ENCODE measurements around the gene SMIM1.
"Not testable (repeated sequence)": the region's sequence is repeated elsewhere in the genome, so short reads cannot be mapped to it uniquely, and the experiment has no call there.

The SMIM1 gene

GRCh38 chr1:3738943-3739342 is 33.6 kb upstream of the SMIM1 start:
- DNase-seq = no peak

GRCh38 chr1:3740042-3740441 is 32.5 kb upstream of the SMIM1 start:
- no peak for DNase-seq

- DNase-seq = no peak
These were observed 31.8 kb upstream of the SMIM1 start for GRCh38 chr1:3740752-3741151.

GRCh38 chr1:3741566-3742438 is 30.7 kb upstream of the SMIM1 start:
- no peak for DNase-seq

- no peak for DNase-seq
These were observed 29.9 kb upstream of the SMIM1 start for GRCh38 chr1:3742439-3743298.

- DNase-seq = no peak
These were observed 29.1 kb upstream of the SMIM1 start for GRCh38 chr1:3743421-3743820.

DNA sequence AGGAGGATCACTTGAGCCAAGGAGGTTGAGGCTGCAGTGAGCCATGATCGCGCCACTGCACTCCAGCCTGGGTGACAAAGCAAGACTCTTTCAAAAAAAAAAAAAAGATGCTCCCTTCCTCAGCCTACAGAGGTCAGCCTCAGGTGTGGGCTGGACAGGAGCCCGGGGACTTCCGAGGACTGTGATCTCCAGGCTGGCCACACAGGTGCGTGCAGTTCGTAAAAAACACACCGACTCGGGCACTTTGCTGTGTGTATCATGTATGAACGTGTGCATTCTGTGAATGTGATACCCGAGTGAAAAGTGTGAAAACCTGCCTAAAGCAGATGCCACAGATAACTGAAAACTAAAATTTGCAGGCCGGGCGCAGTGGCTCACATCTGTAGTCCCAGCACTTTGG is 28.7 kb upstream of the SMIM1 start:
- no peak for DNase-seq

GRCh38 chr1:3744646-3745045 is 27.9 kb upstream of the SMIM1 start:
- DNase-seq = no peak

DNA sequence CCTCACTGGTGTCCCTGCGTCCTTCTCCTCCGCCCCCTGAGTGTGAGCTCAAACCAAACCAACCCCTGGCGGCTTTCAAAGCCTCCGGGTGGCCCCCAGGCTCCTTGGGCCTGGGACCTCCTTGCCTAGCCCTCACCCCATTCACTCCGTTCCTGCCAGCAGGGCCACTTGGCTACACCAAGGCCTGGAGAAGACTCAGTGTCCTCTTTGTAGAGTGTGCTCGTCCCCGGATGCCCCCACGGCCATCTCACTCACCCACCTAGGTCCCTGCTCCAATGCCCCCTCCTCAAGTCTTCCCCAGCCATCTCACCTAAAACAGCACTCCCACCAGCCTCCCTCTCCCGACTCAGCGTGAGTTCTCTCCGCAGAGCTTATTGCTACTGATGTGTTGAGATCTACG is 27.5 kb upstream of the SMIM1 start:
- no peak for DNase-seq

- no peak for DNase-seq
These were observed 26.8 kb upstream of the SMIM1 start for GRCh38 chr1:3745590-3746381.

GRCh38 chr1:3746389-3746829 is 26.1 kb upstream of the SMIM1 start:
- DNase-seq = no peak

- peak; percentile 78 for DNase-seq
These were observed 25.6 kb upstream of the SMIM1 start for GRCh38 chr1:3746830-3747521.

DNA sequence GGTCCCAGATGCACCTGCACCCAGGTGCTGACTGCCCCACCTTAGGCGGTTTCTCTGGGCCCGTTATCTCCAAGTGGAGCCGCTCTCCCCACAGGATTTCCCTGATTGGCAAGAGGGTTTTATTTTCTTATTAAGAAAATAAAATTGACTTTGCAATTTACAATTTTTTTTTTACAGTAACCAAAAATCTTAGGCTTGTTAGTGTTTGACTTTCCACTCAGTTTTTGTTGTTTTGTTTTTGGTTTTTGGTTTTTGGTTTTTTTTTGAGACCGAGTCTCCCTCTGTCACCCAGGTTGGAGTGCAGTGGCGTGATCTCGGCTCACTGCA is 25.1 kb upstream of the SMIM1 start:
- no peak for DNase-seq

GRCh38 chr1:3747903-3748302 is 24.6 kb upstream of the SMIM1 start:
- no peak for DNase-seq

DNA sequence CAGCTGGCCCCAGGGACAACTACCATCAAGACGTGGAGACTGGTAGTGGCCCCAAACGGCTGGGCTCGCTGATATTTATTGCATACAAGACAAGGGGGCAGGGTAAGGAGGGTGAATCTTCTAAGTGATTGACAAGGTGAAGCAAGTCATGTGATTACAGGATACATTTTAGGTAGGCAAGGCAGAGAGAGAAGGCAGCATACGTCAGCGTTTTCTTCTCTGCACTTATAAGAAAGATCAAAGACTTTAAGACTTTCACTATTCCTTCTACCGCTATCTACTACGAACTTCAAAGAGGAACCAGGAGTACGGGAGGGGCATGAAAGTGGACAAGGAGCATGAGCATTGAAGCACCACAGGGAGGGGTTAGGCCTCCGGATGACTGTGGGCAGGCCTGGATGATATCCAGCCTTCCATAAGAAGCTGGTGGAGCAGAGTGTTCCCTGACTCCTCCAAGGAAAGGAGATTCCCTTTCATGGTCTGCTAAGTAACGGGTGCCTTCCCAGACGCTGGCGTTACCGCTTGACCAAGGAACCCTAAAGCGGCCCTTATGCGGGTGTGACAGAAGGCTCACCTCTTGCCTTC is 24.1 kb upstream of the SMIM1 start:
- DNase-seq = not testable (repeated sequence)

DNA sequence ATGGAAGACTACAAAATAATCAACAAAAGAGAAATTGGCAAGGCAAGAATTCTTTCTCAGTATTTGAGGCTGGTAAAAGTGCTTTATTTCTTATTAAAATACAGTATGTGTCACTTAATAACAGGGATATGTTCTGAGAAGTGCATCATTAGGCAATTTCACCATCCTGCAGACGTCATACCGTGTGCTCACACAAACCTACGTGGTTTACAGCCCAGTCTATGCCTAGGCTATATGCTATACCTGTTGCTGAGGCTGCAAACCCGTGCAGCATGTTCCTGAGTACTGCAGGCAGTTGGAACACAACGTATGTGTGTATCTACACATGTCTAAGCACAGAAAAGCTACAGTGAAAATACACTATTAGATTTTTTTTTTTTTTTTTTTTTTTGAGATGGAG is 23.0 kb upstream of the SMIM1 start:
- no peak for DNase-seq

- DNase-seq = no peak
These were observed 21.8 kb upstream of the SMIM1 start for GRCh38 chr1:3750741-3751140.

GRCh38 chr1:3752400-3752945 is 20.1 kb upstream of the SMIM1 start, which contains the start of gene CCDC27:
CCDC27 (plus strand) TSS chr1:3752450; CDS start chr1:3752482, 32 bp downstream.
- no peak for DNase-seq

DNA sequence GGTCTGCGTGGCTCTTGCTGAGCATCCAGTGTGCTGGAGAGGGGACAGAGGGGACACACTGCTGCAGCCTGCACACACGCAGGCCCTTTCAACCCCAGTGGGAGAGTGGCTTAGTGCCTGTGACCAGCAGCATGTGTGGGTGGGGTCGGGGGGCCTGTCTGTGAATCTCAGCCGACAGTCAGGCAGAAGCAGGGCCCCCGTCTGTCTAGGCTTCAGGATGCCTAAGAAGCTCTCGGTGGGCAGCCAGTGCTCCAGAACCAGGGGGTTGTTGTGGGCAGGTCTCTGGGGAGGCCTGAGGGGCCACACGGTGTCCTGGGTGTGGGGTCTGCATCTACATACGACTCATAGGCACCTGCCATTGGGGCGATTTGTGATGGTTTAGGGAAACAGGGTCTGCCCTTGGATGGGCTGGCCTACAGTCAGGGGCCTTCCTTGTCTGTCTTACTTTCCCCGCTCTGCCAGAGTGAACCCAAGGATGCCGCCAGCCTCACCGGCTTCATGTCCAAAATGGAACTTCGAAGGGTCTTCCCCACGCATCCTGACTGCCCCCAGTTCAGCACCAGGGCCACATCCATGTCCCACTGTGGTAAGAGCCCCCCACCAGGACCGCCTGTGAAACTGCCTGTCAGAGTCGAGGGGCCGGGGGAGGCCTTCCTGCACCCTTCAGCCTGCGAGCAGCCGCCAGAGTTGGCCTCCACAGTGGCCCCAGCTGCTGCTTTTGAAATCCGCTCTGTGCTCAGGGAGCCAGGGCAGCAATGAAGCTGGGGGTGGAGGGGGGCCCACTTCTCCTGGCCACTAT is 18.7 kb upstream of the SMIM1 start:
- no peak for DNase-seq

GRCh38 chr1:3756394-3756793 is 16.2 kb upstream of the SMIM1 start:
- no peak for DNase-seq

DNA sequence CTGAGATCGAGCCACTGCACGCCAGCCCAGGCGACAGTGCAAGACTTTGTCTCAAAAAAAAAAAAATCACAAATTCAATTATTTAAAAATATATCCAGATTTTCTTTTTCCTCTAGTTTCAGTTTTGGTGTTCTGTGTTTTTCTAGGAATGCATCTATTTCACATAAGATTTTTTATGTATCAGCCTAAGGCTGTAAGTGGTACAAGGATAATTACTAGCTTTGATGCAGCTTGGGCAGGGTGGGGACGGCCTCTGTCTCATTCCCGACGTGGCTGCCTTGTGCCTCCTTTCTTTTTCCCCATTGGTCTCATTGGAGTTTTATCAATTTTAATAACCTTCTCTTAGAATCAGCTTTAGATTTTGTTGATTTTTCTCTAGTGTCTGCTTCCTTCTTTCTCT is 13.4 kb upstream of the SMIM1 start:
- DNase-seq = no peak

Measured in effector CD4-positive, alpha-beta T cell (primary cell).